Nephron progenitor cell (in vitro differentiated cells): ENCODE results near the gene PDE4D.
"Not testable (repeated sequence)": the region's sequence is repeated elsewhere in the genome, so short reads cannot be mapped to it uniquely, and the experiment has no call there.

Experiments used
- DNase-seq: peaks from one replicate; pipeline ENCODE4 v3.0.0; 2021
- H3K27ac Mint-ChIP-seq: 2 replicates; pipeline ENCODE4 v1.8.0; 2021; ENCODE audit warnings: mild to moderate bottlenecking, moderate library complexity, mixed read lengths
- H3K27me3 Mint-ChIP-seq: 2 replicates; pipeline ENCODE4 v1.8.0; 2021; ENCODE audit warnings: mild to moderate bottlenecking, low read depth, mixed read lengths; ENCODE audit not compliant: poor library complexity
- H3K36me3 Mint-ChIP-seq: 2 replicates; pipeline ENCODE4 v1.8.0; 2021; ENCODE audit warnings: low read depth, mixed read lengths
- H3K4me1 Mint-ChIP-seq: 2 replicates; pipeline ENCODE4 v1.8.0; 2021; ENCODE audit warnings: mixed read lengths
- H3K4me3 Mint-ChIP-seq: 2 replicates; pipeline ENCODE4 v1.8.0; 2021; ENCODE audit warnings: mild to moderate bottlenecking, moderate library complexity, mixed read lengths
- H3K9me3 Mint-ChIP-seq: 2 replicates; pipeline ENCODE4 v1.8.0; 2021; ENCODE audit warnings: mild to moderate bottlenecking, moderate library complexity, mixed read lengths
- TF ChIP-seq, protein P1 (sequence below): fragments of 200-600 bp; sonication (generic); IDR thresholded peaks from 2 replicates; pipeline ENCODE4 v1.5.0; 2021; ENCODE audit warnings: antibody characterized with exemption

PDE4D gene

DNA sequence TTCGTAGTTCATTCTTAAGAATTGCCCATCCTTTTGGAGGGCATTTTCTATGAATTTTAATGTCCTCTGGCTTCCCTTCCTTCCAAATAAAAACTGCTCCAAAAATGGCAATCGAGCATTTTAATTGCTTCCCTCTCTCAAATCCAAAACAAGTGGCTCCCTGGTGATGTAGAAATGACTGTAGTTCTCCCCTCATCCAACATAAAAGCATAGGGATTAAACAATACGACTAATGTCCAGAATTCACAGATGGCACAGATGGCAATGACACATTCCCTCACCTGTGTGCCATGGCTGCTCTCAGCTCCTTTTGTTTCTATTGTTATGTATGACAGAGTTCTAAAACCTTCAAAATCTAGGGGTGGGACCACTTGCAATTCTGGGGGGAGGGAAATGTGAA, 893.3 kb downstream of the PDE4D start:
- Mint-ChIP-seq H3K36me3 (peaks cover 52% of the 10 kb centered on the region), H3K27ac (peak overlapping the region; percentile 67), H3K4me1 (peaks cover 44% of the 10 kb centered on the region), H3K4me3 (no peak overlapping the region), H3K27me3 (no peaks in the 10 kb centered on the region), H3K9me3 (peaks cover 3% of the 10 kb centered on the region)
- no peak for DNase-seq
- TF ChIP-seq, protein P1, sequence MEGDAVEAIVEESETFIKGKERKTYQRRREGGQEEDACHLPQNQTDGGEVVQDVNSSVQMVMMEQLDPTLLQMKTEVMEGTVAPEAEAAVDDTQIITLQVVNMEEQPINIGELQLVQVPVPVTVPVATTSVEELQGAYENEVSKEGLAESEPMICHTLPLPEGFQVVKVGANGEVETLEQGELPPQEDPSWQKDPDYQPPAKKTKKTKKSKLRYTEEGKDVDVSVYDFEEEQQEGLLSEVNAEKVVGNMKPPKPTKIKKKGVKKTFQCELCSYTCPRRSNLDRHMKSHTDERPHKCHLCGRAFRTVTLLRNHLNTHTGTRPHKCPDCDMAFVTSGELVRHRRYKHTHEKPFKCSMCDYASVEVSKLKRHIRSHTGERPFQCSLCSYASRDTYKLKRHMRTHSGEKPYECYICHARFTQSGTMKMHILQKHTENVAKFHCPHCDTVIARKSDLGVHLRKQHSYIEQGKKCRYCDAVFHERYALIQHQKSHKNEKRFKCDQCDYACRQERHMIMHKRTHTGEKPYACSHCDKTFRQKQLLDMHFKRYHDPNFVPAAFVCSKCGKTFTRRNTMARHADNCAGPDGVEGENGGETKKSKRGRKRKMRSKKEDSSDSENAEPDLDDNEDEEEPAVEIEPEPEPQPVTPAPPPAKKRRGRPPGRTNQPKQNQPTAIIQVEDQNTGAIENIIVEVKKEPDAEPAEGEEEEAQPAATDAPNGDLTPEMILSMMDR = no peak

DNA sequence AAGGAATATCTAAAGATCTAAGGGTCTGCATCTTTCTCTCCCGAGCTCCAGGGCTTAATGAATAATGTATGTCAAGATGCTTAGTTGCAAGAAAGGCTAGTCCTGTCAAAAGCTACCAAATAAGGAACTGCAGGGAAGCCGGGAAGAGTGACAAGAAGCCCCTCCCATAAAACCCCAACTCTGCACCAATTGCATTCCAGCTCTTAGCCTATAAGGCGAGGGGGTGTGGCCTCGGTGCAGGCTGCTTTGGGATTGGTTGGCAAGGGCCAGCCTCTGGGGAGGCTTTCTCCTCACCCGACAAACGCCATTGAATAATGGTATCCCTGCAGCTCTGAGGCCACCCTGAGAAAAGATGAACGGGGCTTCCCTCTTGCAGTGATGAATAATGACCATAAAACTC, 893.7 kb downstream of the PDE4D start:
- Mint-ChIP-seq H3K9me3 (peaks cover 3% of the 10 kb centered on the region), H3K4me1 (peaks cover 44% of the 10 kb centered on the region), H3K27me3 (no peaks in the 10 kb centered on the region), H3K4me3 (no peak overlapping the region), H3K27ac (no peak overlapping the region), H3K36me3 (peaks cover 51% of the 10 kb centered on the region)
- DNase-seq = peak; percentile 6
- TF ChIP-seq, protein P1 = no peak

DNA sequence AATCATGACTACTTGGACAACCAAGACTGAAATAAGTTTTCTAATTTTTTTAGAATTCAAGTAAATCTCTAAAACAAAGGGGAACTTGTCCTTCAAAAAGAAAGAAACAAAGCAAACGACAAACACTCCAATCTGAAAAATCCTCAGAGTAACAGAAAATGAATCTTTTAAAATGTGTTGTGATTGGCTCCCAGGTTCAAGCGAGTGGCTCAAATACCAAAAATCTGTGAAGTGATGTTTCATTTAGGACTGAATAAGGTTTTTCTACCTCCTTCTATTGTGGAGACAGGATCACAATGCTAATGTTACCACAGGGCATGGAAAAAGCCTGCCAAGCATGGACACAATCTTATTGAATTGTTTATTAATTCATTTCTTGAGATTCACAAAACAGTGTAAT, 895.0 kb downstream of the PDE4D start:
- no peaks in the 10 kb centered on the region for H3K27me3 Mint-ChIP-seq
- peaks cover 3% of the 10 kb centered on the region for H3K9me3 Mint-ChIP-seq
- no peak overlapping the region for H3K4me3 Mint-ChIP-seq
- TF ChIP-seq, protein P1 = no peak
- DNase-seq = no peak
- H3K36me3 Mint-ChIP-seq = peaks cover 48% of the 10 kb centered on the region
- H3K27ac Mint-ChIP-seq = no peak overlapping the region
- H3K4me1 Mint-ChIP-seq = peaks cover 41% of the 10 kb centered on the region

DNA sequence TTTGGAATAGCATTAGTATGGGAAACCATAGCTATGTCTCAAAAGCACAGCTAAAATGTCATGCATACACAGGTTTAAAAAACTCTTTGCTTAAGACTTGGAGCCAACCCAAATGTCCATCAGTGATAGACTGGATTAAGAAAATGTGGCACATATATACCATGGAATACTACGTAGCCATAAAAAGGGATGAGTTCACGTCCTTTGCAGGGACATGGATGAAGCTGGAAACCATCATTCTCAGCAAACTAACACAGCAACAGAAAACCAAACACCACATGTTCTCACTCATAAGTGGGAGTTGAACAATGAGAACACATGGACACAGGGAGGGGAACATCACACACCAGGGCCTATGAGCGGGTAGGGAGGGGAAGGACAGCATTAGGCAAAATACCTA, 897.7 kb downstream of the PDE4D start:
- H3K9me3 Mint-ChIP-seq, H3K27me3 Mint-ChIP-seq, DNase-seq, H3K4me3 Mint-ChIP-seq, H3K27ac Mint-ChIP-seq: not testable (repeated sequence)
- Mint-ChIP-seq H3K4me1 (peaks cover 13% of the 10 kb centered on the region), H3K36me3 (peaks cover 49% of the 10 kb centered on the region)

DNA sequence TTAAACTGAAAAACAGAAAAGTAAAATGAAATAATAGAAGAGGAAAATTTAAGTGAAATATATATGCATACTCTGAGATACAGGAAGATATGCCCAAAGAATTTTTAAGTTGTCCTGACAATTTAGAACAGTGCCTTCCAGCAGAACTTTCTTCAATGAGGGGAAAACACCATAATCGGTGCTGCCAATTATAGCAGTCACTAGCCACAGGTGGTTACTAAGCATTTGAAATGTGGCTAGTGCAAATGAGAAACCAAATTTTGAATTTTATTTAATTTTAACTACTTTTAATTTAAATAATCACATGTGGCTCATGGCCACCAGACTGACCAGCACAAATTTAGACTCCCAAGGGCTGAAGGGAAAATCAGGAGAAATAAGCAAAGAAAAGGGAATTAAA, 900.1 kb downstream of the PDE4D start:
- H3K36me3 Mint-ChIP-seq = peaks cover 50% of the 10 kb centered on the region
- DNase-seq = no peak
- no peak overlapping the region for H3K4me3 Mint-ChIP-seq
- H3K4me1 Mint-ChIP-seq = no peaks in the 10 kb centered on the region
- H3K27me3 Mint-ChIP-seq = no peaks in the 10 kb centered on the region
- no peak overlapping the region for H3K27ac Mint-ChIP-seq
- peaks cover 3% of the 10 kb centered on the region for H3K9me3 Mint-ChIP-seq
- TF ChIP-seq, protein P1 = no peak

DNA sequence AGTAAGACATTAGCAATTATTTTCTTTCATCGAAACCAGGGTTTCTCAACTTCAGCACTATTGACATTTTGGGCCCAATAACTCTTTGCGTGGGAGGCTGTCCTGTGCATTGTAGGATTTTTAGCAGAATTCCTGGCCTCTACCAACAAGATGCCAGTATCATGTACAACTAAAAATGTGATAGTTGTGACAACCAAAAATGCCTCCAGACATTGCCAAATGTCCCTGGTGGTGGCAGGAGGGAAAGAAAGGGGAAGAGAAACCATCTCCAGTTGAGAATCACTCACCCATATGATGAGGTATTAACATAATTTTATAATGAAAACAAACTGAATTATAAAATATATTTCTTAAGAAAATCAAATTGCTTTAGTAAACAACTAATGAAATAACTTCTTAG, 904.6 kb downstream of the PDE4D start:
- H3K36me3 Mint-ChIP-seq = peaks cover 58% of the 10 kb centered on the region
- no peaks in the 10 kb centered on the region for H3K27me3 Mint-ChIP-seq

More for the DNA sequence above, 904.6 kb downstream of the PDE4D start:
- Mint-ChIP-seq H3K4me3 (no peak overlapping the region), H3K9me3 (no peaks in the 10 kb centered on the region), H3K4me1 (peaks cover 14% of the 10 kb centered on the region), H3K27ac (no peak overlapping the region)
- TF ChIP-seq, protein P1 = no peak
- DNase-seq = no peak
